Ishikawa (cell line): ENCODE measurements around the gene FNBP1L.
A peak's percentile ranks its signal among the peaks of the same experiment; 100 is the strongest.

ENCODE experiments used
- CEBPB ChIP-seq: IDR thresholded peaks from 2 replicates; pipeline ENCODE4 v1.6.1; 2012
- CREB1 ChIP-seq: IDR thresholded peaks from 2 replicates; pipeline ENCODE4 v1.6.1; 2012; ENCODE audit warnings: low read depth
- EGR1 ChIP-seq: IDR thresholded peaks from 2 replicates; pipeline ENCODE4 v1.6.1; 2012
- EP300 ChIP-seq: IDR thresholded peaks from 2 replicates; pipeline ENCODE4 v1.6.1; 2012; ENCODE audit warnings: borderline replicate concordance
- FOXM1 ChIP-seq: IDR thresholded peaks from 2 replicates; pipeline ENCODE4 v1.6.1; 2012; ENCODE audit warnings: low read depth, borderline replicate concordance
- NFIC ChIP-seq: IDR thresholded peaks from 2 replicates; pipeline ENCODE4 v1.6.1; 2012
- RAD21 ChIP-seq: IDR thresholded peaks from 2 replicates; pipeline ENCODE4 v1.6.1; 2012; ENCODE audit warnings: low read depth
- REST ChIP-seq: IDR thresholded peaks from 2 replicates; pipeline ENCODE4 v1.6.1; 2012; ENCODE audit warnings: low read depth, mild to moderate bottlenecking
- TAF1 ChIP-seq: IDR thresholded peaks from 2 replicates; pipeline ENCODE4 v1.6.1; 2012; ENCODE audit warnings: low read depth, mild to moderate bottlenecking
- TCF12 ChIP-seq: IDR thresholded peaks from 2 replicates; pipeline ENCODE4 v1.6.1; 2012; ENCODE audit warnings: low read depth
- TEAD4 ChIP-seq: IDR thresholded peaks from 2 replicates; pipeline ENCODE4 v1.6.1; 2012
- USF1 ChIP-seq: IDR thresholded peaks from 2 replicates; pipeline ENCODE4 v1.6.1; 2012
- YY1 ChIP-seq: IDR thresholded peaks from 2 replicates; pipeline ENCODE4 v1.6.1; 2012; ENCODE audit warnings: low read depth
- ZBTB7A ChIP-seq: IDR thresholded peaks from 2 replicates; pipeline ENCODE4 v1.6.1; 2012; ENCODE audit warnings: low read depth
- TF ChIP-seq, protein P1 (sequence below): IDR thresholded peaks from 2 replicates; pipeline ENCODE4 v1.6.1; 2012

The FNBP1L gene

DNA sequence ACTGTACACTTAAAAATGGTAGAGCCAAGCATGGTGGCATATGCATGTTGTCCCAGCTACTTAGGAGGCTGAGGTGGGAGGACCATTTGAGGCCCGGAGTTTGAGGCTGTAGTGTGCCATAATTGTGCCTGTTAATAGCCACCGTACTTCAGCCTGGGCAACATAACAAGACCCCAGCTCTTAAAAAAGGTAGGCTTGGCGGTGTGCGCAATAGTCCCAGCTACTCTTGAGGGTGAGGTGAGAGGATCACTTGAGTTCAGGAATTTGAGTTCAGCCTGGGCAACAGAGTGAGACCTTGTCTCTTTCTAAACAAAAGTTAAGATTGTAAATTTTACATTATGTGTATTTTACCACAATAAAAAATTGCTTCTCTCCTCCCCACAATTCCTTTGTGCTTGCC, 19.7 kb downstream of the FNBP1L start:
- TF ChIP-seq TEAD4 (no peak), RAD21 (no peak)

DNA sequence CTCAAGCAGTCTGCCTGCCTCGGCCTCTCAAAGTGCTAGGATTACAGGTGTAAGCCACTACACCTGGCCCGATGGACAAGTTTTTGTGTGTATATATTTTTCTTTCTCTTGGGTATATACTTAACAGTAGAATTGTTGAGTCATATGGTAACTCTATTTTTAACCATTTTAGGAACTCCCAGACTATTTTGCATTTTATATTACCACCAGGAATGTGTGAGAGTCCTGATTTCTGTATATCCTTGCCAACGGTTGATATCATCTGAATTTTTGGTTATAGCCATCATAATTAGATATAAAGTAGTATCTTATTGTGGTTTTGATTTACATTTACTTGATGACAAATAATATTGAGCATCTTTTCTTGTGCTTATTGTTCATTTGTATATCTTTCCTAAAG, 20.7 kb downstream of the FNBP1L start:
- TF ChIP-seq NFIC, result no peak
- TF ChIP-seq EGR1, result no peak
- no peak for TF ChIP-seq CEBPB
- TF ChIP-seq REST, result no peak
- no peak for TF ChIP-seq TEAD4
- no peak for TF ChIP-seq ZBTB7A
- no peak for TF ChIP-seq CREB1
- no peak for TF ChIP-seq EP300
- TF ChIP-seq TAF1, result no peak

DNA sequence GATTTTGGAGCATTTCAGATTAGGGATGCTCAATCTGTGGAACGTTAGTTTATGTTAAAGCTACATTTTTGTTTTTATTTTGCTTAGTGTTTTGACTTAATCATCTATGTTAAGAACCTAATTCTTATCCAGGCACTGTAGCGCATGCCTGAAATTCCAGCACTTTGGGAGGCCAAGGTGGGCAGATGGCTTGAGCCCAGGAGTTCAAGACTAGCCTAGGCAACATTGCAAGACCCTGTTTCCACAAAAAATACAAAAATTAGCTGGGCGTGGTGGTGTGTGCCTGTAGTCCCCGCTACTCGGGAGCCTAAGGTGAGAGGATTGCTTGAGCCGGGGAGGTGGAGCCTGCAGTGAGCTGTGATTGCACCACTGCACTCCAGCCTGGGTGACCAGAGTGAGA, 23.4 kb downstream of the FNBP1L start:
- no peak for TF ChIP-seq EGR1
- TF ChIP-seq TCF12, result no peak
- no peak for TF ChIP-seq NFIC
- TF ChIP-seq TAF1, result no peak
- no peak for TF ChIP-seq ZBTB7A
- TF ChIP-seq TEAD4, result peak; percentile 49
- TF ChIP-seq RAD21, result no peak
- no peak for TF ChIP-seq CEBPB

DNA sequence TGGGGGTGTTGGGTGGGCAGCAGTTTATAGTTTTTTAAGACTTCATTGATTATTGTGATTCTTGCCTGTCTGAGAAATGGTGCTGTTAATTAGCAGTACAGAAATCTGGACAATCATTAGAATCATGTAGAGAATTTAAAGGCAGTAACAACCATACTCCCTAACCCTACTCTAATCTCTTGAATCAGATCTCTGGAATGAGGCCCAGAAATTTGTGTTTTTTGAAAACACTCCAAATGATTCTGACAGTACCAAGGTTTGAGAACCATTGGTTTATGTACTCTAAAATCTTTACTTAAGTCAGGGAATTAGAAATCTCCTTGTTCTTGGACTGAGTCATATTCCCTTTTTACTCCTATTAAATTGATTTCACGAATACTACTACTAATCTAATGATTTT, 24.0 kb downstream of the FNBP1L start:
- TF ChIP-seq EP300 (no peak), CEBPB (no peak), CREB1 (no peak)

DNA sequence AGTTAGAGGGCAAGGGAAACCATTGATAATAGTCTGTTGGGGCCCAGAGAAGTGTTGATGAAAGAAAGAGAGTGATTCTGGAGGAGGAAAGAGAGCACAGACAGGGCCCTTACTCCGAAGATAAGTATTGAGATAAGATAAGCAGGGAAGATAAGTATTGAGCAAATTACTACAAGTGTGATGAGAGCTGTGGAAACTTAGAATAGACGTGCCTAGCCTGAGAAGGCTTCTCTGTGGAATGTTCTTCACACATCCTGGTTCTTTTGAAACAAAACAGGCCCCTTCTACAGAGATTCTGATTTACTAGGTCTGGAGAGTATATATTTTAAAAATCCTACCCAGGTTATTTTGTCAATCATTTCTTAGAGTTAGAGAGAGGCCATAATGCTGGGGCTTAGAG, 26.4 kb downstream of the FNBP1L start:
- no peak for TF ChIP-seq RAD21
- TF ChIP-seq EP300, result no peak

GRCh38 chr1:93475681-93476080, 27.8 kb downstream of the FNBP1L start:
- TF ChIP-seq NFIC, result no peak
- no peak for TF ChIP-seq ZBTB7A
- no peak for TF ChIP-seq YY1
- TF ChIP-seq REST, result no peak

DNA sequence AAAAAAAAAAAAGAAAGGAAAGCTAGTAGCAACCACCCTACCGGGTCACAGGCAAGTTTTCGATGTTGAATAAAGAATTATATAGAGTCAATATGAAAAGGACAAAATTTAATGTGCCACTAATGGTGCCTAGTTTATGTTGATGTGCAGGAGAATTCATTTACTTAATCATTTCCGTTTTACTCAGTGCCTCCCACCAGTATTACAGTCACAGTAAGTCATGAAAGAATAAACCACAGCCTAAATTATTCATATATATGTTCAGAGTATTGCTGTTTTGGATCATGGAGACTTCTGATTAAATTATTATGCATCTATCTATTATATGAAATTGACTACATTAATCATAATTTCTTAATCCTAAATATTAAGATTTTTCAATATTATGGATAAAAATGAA, 35.3 kb downstream of the FNBP1L start:
- no peak for TF ChIP-seq EP300

DNA sequence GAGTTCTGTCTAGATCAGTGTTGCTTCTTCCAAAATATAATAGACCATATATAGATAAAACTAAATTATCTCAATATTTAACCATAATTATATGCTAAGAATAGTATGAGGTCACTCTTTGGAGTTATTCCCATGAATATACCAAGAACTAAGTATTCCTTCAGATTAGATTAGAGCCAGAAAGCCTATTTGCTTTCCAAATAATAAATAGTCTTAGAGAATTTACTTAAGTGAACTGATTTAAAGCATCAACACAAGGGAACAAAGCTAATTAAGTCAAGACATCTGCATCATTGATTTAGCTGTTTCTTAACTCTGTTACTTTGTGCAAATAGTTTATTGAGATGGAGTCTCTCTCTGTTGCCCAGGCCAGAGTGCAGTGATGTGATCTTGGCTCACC, 35.7 kb downstream of the FNBP1L start:
- TF ChIP-seq, protein P1, sequence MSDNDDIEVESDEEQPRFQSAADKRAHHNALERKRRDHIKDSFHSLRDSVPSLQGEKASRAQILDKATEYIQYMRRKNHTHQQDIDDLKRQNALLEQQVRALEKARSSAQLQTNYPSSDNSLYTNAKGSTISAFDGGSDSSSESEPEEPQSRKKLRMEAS, result no peak
- TF ChIP-seq EP300 (no peak), TAF1 (no peak), FOXM1 (no peak), YY1 (no peak), USF1 (no peak), TCF12 (no peak), RAD21 (no peak), CREB1 (no peak), REST (no peak), EGR1 (no peak), ZBTB7A (no peak), NFIC (no peak), CEBPB (no peak), TEAD4 (no peak)
